GM19438 (cell line): ENCODE results near the gene PSD4.

Experiments
- ATAC-seq: cut with Tn5 transposase; IDR thresholded peaks from one replicate; pipeline ENCODE4 v1.9.1; 2021; ENCODE audit warnings: low read depth; ENCODE audit not compliant: unreplicated experiment

PSD4 gene

DNA sequence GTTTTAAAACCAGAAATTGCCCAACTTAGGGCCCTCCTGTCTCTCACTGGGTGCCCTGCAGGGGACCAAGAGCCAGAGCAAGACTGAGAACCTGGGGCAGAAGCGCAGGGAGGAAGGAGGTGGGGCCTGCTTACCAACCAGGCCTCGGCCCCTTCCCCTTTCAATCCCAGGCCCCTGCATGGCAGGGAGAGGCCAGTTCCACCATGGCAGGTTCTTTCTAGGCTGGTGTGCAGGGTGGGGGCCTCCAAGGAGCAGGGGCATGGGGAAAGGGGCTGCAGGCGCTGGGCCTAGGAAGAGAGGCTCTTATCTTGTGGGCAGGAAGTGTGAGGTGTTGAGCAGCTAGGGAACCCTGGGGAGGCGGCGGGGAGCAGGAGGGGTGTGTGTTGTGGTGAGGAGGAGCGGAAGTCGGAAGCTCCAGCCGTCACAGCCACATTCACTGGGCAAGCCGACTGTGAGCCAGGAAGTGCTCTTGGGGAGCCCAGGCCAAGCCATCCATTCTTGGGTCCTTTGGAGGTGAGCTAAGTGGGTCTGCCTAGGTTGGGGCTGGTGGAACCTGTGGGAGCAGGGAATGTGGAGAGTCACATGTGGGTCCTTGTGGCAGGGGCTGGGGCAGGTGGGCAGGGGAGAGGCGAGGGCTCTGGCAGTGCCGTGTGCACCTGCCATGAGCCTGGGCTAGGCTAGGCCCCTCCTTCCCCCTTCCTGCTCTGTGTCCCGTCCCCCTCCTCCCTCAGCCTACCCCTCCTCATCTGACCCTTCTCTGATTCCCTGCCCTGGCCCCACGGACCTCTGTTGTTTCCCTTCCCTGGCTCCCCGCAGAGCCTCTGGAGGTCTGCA lies at the start of gene PSD4:
Gene PSD4, plus strand, starts transcription at position 430 of the 834 bp plus-strand sequence. CDS start 8,486 bp downstream, outside the sequence.
- peak; percentile 78 for ATAC-seq

DNA sequence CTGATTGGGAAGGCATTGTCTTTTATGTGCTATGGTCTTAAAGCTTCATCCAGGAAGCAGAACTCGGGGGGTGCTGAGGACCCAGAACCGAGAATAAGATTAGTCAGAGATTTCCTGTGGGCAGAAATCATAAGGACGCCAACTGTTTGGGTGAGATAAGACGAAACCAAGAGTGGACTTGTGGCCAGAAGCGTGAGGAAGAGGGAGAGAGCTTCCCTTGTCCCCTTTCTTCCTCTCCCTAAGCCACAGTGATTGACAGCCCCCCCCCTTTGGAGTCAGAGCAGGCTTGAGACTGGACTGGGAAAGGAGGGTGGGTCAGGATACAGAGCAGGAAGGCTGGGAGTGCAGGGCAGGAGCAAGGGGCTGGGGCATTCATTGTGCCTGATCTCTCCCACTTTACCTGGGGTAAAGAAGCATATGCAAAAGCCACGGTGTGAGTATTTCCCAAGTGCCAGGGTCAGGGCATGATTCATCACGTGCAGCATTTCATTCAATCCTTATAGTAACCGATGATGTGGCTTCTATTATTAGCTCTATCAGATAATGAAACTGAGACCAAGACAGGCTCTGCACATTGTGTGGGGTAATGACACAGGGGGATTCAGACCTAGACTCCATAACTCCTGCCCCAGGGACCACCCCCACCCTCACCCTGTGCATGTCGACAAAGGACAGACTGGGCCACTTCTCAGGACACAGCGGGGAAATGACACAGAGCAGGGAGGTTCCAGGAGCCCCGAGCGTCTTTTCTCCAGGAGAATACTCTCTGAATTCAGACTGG lies 49.4 kb upstream of the PSD4 start:
- ATAC-seq: no peak

DNA sequence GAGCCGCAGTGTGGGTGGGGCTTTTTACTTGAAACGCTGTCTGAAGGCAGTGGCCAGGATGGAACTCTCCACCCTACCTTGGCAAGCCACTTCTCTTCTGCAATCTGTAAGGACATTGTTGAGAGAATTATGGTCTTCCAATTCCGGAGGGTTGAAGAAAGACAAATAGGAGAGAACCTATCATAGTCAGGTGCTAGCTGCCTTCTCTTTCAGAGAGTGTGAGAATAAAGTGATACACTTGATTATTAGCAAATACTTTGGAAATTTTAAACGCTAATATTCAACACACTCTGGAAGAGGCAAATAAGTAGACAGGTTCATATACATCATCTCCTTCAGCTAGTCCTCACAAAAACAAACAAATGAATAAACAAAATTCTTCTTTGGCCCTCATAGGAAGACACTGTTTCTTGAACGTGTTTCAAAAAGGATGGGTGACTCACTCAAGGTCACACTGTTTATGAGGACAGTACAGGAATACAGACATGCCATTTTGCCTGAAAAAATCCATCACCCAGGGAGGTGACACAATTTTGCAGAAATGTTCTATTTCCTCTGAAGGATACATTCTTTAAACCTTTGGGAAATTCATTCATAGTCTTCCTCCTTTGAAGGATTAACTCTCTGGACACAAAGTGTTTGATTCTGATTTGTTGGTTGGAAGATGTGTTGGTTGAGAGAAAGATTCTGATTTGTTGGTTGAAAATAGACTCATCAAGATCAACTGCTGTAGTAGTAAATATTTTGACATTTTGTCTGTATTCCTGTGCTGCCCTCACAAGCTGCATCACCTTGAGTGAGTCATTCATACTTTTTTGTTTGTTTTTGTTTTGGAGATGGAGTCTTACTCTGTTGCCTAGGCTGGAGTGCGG lies 48.6 kb upstream of the PSD4 start:
- ATAC-seq: no peak

DNA sequence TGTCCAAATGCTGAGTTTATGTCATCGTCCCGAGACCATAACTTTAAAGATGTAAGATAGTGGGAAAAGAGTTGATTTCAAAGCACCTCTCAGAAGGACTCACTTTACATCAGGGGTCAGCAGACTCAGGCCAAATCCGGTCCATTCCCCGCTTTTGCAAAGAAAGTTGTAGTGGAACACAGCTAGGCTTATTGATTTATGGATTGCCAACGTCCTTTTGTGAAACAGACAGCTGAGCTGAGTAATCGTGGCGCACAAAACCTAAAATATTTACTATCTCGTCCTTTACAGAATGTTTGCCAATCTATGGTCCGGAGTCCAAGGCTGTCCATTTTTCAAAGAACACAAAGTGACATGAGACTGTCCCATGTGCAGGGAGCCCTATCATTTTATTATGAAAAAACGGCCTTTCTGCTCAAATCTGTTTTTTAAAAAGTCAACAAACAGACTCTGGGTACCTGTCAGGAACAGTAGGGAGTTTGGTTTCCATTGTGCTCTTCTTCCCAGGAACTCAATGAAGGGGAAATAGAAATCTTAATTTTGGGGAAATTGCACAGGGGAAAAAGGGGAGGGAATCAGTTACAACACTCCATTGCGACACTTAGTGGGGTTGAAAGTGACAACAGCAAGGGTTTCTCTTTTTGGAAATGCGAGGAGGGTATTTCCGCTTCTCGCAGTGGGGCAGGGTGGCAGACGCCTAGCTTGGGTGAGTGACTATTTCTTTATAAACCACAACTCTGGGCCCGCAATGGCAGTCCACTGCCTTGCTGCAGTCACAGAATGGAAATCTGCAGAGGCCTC lies 46.7 kb upstream of the PSD4 start, which contains the start of gene IL1RN:
Gene IL1RN, plus strand, starts transcription at position 754 of the 801 bp plus-strand sequence. Its CDS starts 27 bp downstream, at position 781.
- no peak for ATAC-seq

DNA sequence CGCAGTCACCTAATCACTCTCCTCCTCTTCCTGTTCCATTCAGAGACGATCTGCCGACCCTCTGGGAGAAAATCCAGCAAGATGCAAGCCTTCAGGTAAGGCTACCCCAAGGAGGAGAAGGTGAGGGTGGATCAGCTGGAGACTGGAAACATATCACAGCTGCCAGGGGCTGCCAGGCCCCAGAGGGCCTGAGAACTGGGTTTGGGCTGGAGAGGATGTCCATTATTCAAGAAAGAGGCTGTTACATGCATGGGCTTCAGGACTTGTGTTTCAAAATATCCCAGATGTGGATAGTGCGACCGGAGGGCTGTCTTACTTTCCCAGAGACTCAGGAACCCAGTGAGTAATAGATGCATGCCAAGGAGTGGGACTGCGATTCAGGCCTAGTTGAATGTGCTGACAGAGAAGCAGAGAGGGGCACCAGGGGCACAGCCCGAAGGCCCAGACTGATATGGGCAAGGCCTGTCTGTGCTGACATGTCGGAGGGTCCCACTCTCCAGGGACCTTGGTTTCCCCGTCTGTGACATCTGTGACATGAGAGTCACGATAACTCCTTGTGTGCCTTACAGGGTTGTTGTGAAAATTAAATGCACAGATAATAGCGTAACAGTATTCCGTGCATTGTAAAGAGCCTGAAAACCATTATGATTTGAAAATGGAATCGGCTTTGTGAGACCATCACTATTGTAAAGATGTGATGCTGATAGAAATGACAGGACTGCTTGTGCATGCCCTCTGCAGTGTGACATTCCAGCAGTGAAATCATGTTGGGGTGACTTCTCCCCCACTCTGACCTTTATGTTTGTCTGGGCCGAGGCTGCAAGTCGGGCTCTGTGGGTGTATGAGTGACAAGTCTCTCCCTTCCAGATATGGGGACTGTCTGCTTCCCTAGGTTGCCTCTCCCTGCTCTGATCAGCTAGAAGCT lies 45.9 kb upstream of the PSD4 start:
- ATAC-seq: no peak

DNA sequence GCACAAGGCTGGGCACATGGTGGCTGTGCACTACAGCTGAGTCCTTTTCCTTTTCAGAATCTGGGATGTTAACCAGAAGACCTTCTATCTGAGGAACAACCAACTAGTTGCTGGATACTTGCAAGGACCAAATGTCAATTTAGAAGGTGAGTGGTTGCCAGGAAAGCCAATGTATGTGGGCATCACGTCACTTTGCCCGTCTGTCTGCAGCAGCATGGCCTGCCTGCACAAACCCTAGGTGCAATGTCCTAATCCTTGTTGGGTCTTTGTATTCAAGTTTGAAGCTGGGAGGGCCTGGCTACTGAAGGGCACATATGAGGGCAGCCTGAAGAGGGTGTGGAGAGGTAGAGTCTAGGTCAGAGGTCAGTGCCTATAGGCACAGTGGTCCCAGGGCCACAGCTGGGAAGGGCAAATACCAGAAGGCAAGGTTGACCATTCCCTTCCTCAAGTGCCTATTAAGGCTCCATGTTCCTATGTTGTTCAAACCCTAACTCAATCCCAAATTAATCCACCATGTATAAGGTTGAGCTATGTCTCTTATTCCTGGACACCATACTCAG lies 44.2 kb upstream of the PSD4 start:
- ATAC-seq: no peak

DNA sequence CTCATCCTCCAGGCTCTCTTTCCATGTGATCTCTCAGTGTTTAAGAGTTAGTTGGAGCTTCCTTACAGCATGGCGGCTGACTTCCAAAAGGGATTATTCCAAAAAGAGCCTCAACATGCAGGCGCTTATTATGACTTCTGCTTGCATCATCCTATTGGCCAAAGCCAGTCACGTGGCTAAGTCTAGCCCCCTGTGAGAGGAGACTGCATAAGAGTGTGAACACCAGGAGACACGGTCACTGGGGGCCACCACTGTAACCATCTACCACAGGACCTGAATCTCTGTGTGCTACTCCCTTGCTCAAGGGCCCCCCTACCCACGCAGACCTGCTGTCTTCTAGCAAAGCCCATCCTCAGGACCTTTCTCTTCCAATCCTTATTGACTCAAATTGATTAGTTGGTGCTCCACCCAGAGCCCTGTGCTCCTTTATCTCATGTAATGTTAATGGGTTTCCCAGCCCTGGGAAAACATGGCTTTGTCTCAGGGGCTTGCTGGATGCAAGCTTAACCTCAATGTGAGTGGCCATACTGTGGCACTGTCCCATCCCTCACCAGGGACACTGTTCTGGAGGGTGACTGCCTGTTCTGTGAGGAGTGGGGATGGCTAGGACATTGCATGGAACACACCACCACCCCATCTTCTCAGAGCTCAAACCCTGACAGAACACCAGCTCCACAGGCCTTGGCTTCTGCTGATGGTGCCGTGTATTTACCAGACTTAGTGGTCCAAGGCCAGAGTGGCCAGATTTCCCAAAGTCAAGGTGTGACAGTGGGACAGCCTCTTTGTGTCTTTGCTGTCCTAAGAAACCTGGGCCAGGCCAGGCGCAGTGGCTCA lies 42.2 kb upstream of the PSD4 start:
- ATAC-seq: no peak

DNA sequence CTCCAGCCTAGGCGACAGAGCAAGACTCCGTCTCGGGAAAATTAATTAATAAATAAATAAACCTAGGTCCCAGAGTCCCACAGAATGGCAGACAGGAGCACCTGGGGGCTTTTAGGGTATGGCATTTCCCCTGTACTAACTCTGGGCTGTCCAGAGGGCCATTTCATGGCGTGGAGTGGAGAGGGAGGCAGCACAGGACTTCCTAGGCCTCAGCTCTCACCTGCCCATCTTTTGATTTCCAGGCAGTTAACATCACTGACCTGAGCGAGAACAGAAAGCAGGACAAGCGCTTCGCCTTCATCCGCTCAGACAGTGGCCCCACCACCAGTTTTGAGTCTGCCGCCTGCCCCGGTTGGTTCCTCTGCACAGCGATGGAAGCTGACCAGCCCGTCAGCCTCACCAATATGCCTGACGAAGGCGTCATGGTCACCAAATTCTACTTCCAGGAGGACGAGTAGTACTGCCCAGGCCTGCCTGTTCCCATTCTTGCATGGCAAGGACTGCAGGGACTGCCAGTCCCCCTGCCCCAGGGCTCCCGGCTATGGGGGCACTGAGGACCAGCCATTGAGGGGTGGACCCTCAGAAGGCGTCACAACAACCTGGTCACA lies 41.3 kb upstream of the PSD4 start:
- no peak for ATAC-seq

DNA sequence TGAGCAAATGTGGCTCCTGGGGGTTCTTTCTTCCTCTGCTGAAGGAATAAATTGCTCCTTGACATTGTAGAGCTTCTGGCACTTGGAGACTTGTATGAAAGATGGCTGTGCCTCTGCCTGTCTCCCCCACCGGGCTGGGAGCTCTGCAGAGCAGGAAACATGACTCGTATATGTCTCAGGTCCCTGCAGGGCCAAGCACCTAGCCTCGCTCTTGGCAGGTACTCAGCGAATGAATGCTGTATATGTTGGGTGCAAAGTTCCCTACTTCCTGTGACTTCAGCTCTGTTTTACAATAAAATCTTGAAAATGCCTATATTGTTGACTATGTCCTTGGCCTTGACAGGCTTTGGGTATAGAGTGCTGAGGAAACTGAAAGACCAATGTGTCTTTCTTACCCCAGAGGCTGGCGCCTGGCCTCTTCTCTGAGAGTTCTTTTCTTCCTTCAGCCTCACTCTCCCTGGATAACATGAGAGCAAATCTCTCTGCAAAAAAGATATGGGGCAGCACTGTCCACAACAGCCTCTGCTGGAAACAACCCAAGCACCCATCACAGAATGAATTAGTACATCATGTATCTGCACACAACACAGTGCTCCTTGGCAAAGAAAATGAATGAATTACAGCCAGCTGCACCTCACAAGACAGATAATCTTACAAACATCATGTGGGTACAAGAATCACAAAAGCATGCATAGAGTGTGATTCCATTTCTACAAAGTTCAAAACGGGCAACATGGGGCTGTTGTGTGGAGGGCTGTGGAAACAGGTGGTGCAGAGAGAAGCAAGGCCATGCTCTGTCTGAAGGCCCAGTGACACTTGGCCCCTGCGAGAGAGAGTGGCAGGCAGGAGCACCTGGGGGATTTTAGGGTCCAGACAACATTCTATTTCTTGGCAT lies 39.8 kb upstream of the PSD4 start:
- no peak for ATAC-seq

DNA sequence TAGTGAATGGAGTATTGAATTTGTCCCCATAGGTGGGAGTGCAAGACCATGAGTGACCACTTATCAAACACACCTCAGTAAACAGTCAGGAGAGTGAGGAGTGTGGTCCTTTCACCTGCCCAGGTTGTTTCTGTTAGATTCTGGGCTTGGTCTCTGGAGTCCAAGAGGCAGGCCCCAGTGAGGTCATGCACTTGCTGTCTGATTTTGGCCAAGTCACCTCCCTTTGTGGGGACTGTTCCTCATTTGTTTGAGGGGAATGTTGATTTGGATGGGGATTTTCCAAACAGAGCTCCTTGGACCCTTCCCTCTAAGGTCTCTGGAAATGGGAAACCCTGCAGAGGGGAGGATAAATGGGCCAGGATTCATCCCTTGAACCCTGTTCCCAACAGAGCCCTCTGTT lies 39.1 kb upstream of the PSD4 start:
- no peak for ATAC-seq

DNA sequence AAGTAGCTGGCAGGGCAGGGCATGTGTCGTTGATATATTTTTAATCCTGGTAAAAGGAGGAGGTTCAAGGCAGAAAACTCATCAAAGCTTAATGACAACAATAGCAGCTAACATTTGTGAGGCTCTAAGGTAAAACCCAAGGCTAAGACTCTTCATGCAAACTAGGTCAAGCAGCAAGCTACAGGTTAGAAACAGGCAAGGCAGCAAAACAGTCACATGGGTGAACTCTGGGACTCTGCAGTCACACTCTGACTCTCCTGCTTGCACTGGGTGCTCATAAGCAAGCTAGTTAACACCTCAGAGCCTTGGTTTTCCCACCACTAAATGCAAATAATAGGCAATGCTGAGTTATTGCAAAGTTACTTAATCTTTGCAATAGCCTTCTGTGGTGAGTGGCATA lies 38.5 kb upstream of the PSD4 start:
- ATAC-seq: no peak

DNA sequence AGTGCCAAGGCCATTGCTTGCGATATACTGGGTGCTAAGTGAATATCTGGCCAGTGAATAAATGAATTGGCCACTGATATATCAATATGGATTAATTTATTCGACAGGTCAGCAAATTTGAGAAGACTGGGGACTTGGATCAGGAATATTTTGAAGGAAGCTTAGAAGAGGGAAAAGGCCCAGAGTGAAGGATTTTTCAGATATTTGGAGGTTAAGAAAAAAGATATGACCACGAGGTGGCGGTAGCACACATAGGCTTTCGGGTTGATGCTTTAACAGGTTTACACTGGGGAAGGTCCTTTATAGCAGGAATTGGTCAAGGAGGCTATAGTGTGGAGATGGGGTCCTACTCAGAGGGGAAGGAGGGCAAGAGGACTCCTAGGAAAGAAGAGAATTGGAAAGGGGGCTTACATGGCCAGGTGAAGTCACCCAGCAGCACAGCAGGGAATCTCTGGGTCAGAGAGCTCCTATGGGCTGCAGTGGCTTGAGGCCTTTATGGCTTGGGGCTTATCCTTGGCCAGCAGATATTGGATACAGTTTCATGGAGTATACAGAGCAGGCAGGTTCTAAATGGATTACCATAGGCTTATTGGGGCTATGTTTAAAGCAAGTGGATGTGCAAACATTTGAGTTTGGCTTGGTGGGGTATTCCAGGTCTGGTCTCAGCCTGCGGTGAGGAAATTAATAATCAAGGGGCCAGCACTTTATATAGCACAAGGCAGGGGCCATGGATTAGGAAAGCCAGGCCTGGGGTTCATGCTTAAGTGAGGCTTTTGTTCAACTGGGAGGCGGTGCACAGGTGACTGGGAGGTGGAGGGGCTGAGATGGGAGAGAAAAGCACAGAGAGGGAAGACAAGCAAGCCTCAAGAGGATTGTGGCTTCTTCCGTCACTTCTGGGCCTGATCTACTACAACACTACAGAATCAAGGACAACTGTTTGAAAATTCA lies 36.7 kb upstream of the PSD4 start:
- no peak for ATAC-seq

DNA sequence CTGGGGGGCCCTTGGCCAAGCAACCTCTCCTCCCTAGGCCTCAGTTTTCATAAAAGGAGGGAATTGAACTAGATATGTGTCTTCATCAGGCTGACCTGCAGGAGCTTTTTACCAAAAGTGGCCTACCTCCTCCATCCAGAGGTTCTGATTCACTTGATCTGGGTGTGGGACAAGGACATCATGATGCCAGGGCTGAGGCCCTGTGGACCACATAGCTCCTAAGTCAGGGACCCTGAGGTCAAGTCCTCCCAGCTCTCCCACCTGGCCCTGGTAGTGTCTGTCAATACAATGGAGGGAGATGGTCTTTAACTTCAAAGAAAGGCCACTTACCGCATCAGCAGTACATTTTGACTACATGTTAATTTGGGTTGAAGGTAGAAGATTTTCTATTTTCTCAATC lies 35.9 kb upstream of the PSD4 start:
- ATAC-seq: no peak

DNA sequence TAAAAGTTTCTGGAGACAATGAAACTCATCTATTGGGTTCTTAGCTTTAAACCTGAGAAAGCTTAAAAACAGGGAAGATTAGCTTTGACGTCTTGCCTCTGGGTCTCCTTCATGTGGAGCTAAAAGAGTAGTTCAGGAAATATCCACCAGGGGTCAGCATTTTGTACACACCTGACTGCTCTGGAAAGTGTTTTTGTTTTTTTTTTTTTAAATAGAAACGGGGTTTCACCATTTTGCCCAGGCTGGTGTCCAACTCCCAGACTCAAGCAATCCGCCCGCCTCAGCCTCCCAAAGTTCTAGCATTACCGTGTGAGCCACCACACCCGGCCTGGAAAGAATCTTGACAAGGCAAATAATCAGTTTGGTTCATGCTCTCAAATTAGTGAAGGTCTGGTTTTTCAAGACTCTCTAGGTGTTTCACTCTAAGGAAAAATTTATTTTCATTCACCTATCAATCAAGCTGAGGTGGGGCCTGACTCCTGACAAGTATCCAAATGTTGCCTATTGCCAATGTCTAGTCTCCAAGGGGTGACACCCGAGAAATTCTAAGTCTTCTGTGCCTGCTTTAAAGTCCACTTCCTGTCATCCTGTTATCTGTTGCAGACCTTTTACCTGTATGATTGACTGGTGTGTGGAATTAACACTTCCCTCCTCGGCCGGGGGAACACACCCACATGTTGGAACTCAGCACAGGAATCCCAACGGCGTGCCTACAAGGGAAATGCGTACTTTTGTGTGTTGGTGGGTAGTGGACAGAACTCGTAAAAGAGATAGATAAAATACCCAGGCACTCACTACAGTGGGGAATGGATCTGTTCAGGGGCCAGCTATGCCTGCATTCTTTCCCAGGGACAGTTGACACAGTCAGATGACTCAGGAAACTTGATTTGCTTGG lies 35.1 kb upstream of the PSD4 start:
- no peak for ATAC-seq
